Kidney glomerular epithelial cell (primary cell): ENCODE measurements around the gene BPTF.
"Not testable (repeated sequence)": the region's sequence is repeated elsewhere in the genome, so short reads cannot be mapped to it uniquely, and the experiment has no call there.

Experiments used
- DNase-seq: peaks from one replicate; lab custom pipeline; 2025; lab: John Stamatoyannopoulos, UW

BPTF gene

GRCh38 chr17:67836205-67836987, 11.1 kb downstream of the BPTF start:
- no peak for DNase-seq

DNA sequence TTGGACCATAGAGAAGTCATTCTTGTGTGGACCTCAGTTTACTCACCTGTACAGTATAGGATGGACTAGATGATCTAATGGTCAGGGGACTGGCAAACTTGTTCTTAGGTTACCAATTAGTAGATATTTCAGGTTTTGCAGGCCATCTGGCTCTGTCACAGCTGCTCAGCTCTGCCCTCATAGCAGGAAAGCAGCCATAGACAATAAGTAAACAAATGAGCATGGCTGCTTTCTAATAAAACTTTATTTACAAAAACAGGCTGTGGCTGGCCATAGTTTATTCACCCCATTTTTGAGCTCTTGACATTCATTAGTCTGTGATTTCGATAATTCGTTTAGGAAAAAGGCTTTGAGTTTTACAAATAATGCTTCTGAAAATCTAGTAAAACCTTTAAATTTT, 12.7 kb downstream of the BPTF start:
- no peak for DNase-seq

DNA sequence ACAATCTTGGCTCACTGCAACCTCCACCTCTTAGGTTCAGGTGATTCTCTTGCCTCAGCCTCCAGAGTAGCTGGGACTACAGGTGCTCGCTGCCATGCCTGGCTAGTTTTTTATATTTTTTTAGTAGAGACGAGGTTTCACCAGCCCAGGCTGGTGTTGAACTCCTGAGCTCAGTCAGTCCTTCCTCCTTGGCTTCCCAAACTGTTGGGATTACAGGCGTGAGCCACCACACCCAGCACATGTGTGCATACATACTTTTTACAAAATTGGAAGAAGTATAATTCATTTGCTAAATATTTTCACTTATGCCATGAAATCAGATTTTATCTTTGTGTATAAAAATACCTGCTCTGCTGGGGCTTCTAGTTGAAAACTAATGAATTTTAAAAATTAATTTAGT, 13.2 kb downstream of the BPTF start:
- DNase-seq = no peak

DNA sequence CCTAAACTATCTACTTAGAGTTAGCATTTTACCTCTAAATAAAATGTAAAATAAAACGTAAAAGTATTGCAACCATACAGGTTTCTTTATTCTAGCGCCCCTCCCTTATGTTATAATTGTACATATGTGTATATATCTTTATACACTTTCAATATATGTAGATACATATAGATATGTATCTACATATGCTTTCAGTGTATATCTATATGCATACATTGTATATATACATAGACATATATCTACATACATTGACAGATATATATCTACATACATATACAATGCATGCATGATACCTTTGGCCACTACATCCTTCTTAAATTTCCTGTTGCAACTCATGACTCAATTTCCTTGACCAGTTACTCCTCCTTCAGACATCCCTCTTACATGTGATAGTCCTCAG, 16.7 kb downstream of the BPTF start:
- no peak for DNase-seq

DNA sequence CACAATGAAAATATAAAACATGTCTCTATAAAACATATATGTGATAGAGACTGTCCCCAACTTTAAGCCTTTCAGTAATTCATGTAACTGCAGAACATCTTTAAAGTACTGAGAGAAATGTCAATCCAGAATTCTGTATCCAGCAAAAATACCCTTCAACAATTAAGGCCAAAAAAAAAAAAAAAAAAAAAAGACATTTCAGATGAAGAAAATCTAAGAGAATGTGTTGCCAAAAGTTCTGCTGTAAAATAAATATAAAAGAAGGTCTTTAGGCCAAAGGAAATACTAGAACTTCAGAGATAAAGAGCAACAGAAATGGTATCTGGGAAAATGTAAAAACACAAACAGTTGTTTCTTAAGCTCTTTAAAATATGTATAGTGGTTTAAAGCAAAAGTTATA, 17.3 kb downstream of the BPTF start:
- DNase-seq = no peak

DNA sequence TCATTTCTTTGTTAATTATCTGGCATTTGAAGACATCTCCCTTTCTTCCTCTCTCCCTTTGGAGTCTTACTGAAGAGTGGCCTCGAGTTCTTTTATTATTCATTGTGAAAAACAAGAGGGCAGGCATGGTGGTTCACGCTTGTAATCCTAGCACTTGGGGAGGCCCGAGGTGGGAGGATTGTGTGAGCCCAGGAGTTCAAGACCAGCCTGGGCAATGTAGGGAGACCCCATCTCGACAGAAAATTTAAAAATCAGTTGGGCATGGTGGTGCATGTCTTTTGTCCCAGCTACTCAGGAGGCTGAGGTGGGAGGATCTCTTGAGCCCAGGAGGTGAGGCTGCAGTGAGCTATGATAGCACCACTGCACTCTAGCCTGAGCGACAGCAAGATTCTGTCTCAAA, 20.1 kb downstream of the BPTF start:
- no peak for DNase-seq

- DNase-seq = not testable (repeated sequence)
Observed at GRCh38 chr17:67848189-67848588, 22.9 kb downstream of the BPTF start.

GRCh38 chr17:67848846-67849245, 23.5 kb downstream of the BPTF start:
- not testable (repeated sequence) for DNase-seq

- DNase-seq = no peak
Observed at GRCh38 chr17:67850991-67851631, 25.8 kb downstream of the BPTF start.

- DNase-seq = no peak
Observed at GRCh38 chr17:67853703-67854102, 28.4 kb downstream of the BPTF start.

- no peak for DNase-seq
Observed at GRCh38 chr17:67854378-67854777, 29.1 kb downstream of the BPTF start.

GRCh38 chr17:67855504-67856324, 30.4 kb downstream of the BPTF start:
- no peak for DNase-seq

DNA sequence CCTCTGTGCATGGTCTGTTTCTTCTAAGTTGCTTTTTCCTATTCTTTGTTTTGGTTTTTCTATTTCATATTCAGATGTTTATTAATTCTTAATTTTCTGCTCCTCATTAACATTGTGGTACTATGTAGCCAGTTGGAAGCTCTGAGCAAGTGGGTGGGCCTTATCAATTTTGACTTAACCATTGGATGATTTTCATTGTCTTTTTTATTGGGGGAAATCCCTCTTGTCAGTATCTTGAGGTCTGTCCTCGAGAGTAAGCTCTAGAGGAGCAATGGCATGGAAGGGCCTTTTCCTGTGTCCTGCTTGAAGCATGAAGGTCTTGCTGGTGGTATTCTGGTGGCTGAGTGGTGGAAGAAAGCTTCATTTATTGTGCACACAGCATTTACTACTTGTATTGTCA, 31.1 kb downstream of the BPTF start:
- DNase-seq = not testable (repeated sequence)

DNA sequence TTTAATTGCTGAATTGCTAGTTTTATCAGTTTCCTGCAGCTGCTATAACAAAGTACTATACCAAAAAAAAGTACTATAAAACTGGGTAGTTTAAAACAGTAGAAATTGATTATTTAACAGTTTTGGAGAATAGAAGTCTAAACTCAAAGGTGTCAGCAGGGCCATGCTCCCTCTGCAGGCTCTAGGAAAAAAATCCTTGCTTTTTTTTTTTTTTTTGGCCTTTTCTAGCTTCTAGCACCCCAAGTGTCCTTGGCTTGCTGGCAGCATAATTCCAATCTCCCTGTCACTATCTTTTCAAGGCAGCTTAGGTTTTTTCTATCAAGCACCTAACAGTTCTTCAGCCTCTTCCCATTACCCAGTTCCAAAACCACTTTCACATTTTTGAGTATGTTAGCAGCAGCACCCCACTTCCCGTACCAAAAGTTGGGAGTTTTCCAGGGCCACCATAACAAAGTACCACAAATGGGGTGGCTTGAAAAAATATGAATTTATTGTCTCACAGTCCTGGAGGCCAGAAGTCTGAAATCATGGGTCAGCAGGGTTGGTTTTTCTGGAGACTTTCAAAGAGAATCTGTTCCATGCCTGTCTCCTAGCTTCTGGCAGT, 37.4 kb downstream of the BPTF start:
- DNase-seq = no peak

- no peak for DNase-seq
Observed at GRCh38 chr17:67863624-67864247, 38.4 kb downstream of the BPTF start.

GRCh38 chr17:67865438-67865837, 40.1 kb downstream of the BPTF start:
- DNase-seq = no peak

DNA sequence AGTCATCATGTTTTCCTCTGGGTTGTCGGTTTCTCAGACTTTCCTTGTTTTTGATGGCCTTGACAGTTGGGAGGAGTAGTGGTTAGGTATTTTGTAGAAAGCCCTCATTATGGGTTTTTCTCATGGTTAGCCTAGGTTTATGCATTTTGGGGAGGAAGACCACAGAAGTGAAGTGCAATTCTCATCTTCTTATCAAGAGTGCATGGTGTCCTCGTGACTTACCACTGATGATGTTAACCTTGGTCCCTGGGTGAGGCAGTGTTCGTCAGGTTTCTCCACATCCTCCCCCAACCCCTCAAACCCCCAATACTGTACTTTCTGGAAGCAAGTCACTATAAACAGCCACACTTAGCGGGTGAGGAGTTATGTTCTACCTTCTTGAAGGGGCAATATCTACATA, 42.3 kb downstream of the BPTF start:
- no peak for DNase-seq

DNA sequence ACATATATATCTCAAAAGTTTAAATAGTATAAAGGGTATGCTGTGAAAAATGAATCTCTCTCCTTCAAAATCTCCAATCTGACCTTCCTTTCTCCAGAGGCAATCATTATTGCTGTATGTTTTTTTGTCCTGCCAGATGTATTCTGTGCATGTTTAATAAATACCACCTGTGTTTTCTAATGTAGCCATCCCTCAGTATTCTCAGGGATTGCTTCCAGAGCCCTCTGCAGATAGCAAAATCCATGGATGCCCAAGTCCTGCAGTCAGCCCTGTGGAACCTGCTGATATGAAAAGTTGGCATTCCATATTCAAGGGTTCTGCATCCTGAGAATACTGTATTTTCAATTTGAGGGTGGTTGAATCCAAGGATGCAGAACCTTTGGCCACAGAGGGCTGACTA, 42.9 kb downstream of the BPTF start:
- DNase-seq = no peak

GRCh38 chr17:67879662-67880061, 54.4 kb downstream of the BPTF start:
- DNase-seq = no peak

DNA sequence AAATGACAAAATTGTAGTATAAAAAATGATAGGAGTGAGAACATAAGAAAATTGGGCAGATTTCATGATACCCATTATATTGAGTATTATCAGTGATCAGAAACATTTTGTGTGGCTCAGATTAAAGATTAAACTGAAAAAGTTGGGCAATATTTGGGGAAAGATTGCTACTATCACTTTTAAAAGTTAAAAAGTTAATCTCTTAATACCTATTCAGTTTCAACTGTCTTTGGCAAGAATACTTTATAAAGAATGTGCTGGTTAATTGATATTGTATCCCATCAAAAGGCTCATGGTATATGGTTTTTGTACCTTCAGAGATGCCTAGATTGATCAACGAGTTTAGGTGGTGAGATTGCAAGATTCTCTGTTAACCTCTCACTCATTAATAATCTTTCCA, 55.8 kb downstream of the BPTF start:
- no peak for DNase-seq

GRCh38 chr17:67884741-67885140, 59.4 kb downstream of the BPTF start:
- no peak for DNase-seq

- no peak for DNase-seq
Observed at GRCh38 chr17:67891481-67892119, 66.3 kb downstream of the BPTF start.
